Fibroblast of the aortic adventitia (primary cell): ENCODE results near the gene TNPO1. TPM values are rescaled to one million over a fixed set of nuclear protein-coding genes. Genes with fewer than 3 reads are reported as not detected.
A peak's percentile ranks its signal among the peaks of the same experiment; 100 is the strongest.
"Not testable (repeated sequence)": the region's sequence is repeated elsewhere in the genome, so short reads cannot be mapped to it uniquely, and the experiment has no call there.

Experiments
- DNase-seq: peaks from one replicate; pipeline ENCODE4 v3.0.0-alpha.2; 2010; ENCODE audit warnings: low read depth
- H3K4me3 ChIP-seq: 2 replicates; pipeline ENCODE4 v1.5.1; 2011; ENCODE audit warnings: low read depth, mild to moderate bottlenecking, control low read depth, low read length, moderate library complexity
- CTCF ChIP-seq: IDR thresholded peaks from 2 replicates; pipeline ENCODE4 v1.5.1; 2011; ENCODE audit warnings: mild to moderate bottlenecking, low read length, control low read depth, inconsistent platforms; ENCODE audit not compliant: insufficient read depth
- total RNA-seq: library from RNA; depleted of rRNA; stranded (reverse); fragments of >200 nt; gene quantifications from 2 replicates; pipeline ENCODE4 v1.2.3, GENCODE V29; 2012; ENCODE audit warnings: low replicate concordance

TNPO1 gene
- total RNA-seq, 1 donor: 253 TPM

GRCh38 chr5:72784129-72784528 is 32.3 kb upstream of the TNPO1 start:
- no peak overlapping the region for H3K4me3 ChIP-seq
- no peak for DNase-seq
- TF ChIP-seq CTCF: no peak

GRCh38 chr5:72785801-72786200 is 30.7 kb upstream of the TNPO1 start:
- H3K4me3 ChIP-seq: no peak overlapping the region
- TF ChIP-seq CTCF: no peak
- no peak for DNase-seq

GRCh38 chr5:72786676-72787075 is 29.8 kb upstream of the TNPO1 start:
- DNase-seq: no peak
- no peak overlapping the region for H3K4me3 ChIP-seq
- TF ChIP-seq CTCF: no peak

DNA sequence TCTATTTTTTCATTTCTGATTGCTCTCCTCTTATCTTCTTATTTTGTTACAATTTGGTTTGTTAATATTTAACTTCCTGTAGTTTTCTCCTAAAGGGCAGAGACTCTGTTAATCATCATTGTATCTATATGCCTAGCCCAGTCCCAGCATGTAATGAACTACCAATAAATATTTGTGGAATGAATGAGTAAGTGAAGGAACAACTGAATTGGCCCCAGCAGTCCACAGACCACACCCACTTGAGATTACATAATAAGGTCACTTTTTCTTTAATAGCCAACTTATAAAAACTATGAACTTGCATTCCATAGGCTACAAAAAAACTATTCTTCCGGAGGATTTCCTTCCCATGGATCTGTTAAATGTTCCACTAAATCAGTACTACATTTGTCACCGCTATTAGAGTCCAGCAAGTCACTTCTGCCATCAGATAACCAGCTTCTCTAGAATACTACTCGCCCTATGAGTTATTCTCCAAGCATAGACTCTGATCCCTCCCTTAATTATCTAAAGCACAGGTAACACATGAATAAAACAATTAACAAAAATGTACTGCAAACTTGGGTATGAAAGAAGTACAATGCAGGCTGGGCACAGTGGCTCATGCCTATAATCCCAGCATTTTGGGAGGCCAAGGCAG is 27.5 kb upstream of the TNPO1 start:
- TF ChIP-seq CTCF: no peak
- no peak overlapping the region for H3K4me3 ChIP-seq
- peak; percentile 41 for DNase-seq

DNA sequence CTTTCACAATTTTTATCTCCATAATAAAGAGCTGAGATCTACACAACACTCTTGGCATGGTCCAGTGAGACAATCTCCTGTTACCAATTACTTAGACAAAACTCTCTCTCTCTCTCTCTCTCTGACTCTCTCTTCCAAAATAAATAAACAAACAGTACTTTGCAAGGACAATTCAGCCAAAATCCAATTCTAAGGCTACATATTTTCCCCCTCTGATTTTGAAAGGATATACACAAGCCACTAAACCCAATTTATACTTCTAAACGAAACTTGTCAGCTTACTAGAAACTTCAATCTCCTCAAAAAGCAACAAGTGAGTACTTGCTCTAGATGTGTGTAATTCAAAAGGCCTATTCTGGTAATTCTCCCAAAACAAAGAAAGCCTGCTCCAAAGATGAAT is 26.3 kb upstream of the TNPO1 start:
- TF ChIP-seq CTCF: no peak
- DNase-seq: peak; percentile 55

GRCh38 chr5:72792662-72793061 is 23.8 kb upstream of the TNPO1 start:
- not testable (repeated sequence) for H3K4me3 ChIP-seq, DNase-seq

More for the DNA sequence above, 26.3 kb upstream of the TNPO1 start:
- no peak overlapping the region for H3K4me3 ChIP-seq

GRCh38 chr5:72796001-72796400 is 20.5 kb upstream of the TNPO1 start:
- no peak for TF ChIP-seq CTCF
- DNase-seq: no peak
- H3K4me3 ChIP-seq: no peak overlapping the region
